ENCODE measurements around the gene JARID2.

JARID2 gene

GRCh38 chr6:15255481-15255880, 9.6 kb downstream of the JARID2 start:
- 0 out of 2 replicates have a peak, but pooled peaks cover 4% of the 10 kb centered on the region for H3K36me3 ChIP-seq (ENCODE audit: low read depth)

GRCh38 chr6:15255909-15256395, 10.1 kb downstream of the JARID2 start:
- DNase-seq (ENCODE audit: low spot score) (no peak), ATAC-seq (ENCODE audit: low read depth) (peak; percentile 43)
- no peak overlapping the region for H3K4me3 ChIP-seq (ENCODE audit: severe bottlenecking)
- 0 out of 2 replicates have a peak, but pooled peaks cover 4% of the 10 kb centered on the region for H3K36me3 ChIP-seq (ENCODE audit: low read depth)
- no peak overlapping the region for H3K27ac ChIP-seq (ENCODE audit: poor library complexity, severe bottlenecking)
- no peak for TF ChIP-seq CTCF (IDR thresholded peaks at IDR 0.05; ENCODE audit: poor library complexity, severe bottlenecking)
- H3K27me3 ChIP-seq (ENCODE audit: insufficient read depth, poor library complexity, severe bottlenecking), result no peaks in the 10 kb centered on the region
- no peaks in the 10 kb centered on the region for H3K9me3 ChIP-seq (ENCODE audit: severe bottlenecking)
- peaks cover 11% of the 10 kb centered on the region for H3K4me1 ChIP-seq (ENCODE audit: insufficient read depth, poor library complexity, severe bottlenecking)

More at GRCh38 chr6:15255481-15255880, 9.6 kb downstream of the JARID2 start:
- ATAC-seq (ENCODE audit: low read depth), result no peak; the same call in 2 of the 3 replicates
- H3K4me3 ChIP-seq (ENCODE audit: severe bottlenecking), result no peak overlapping the region
- H3K27ac ChIP-seq (ENCODE audit: poor library complexity, severe bottlenecking), result no peak overlapping the region
- peaks cover 11% of the 10 kb centered on the region for H3K4me1 ChIP-seq (ENCODE audit: insufficient read depth, poor library complexity, severe bottlenecking)
- no peak for DNase-seq (ENCODE audit: low spot score)
- no peak for TF ChIP-seq CTCF (IDR thresholded peaks at IDR 0.05; ENCODE audit: poor library complexity, severe bottlenecking)
- no peaks in the 10 kb centered on the region for H3K9me3 ChIP-seq (ENCODE audit: severe bottlenecking)
- no peaks in the 10 kb centered on the region for H3K27me3 ChIP-seq (ENCODE audit: insufficient read depth, poor library complexity, severe bottlenecking)

GRCh38 chr6:15256538-15257271, 10.8 kb downstream of the JARID2 start:
- Histone ChIP-seq H3K9me3 (ENCODE audit: severe bottlenecking) (no peaks in the 10 kb centered on the region), H3K36me3 (ENCODE audit: low read depth) (0 out of 2 replicates have a peak, but pooled peaks cover 4% of the 10 kb centered on the region), H3K27ac (ENCODE audit: poor library complexity, severe bottlenecking) (no peak overlapping the region), H3K4me1 (ENCODE audit: insufficient read depth, poor library complexity, severe bottlenecking) (peaks cover 11% of the 10 kb centered on the region), H3K27me3 (ENCODE audit: insufficient read depth, poor library complexity, severe bottlenecking) (no peaks in the 10 kb centered on the region), H3K4me3 (ENCODE audit: severe bottlenecking) (no peak overlapping the region)
- DNase-seq (ENCODE audit: low spot score) (no peak), ATAC-seq (ENCODE audit: low read depth) (no peak)
- no peak for TF ChIP-seq CTCF (IDR thresholded peaks at IDR 0.05; ENCODE audit: poor library complexity, severe bottlenecking)

GRCh38 chr6:15257357-15258132, 11.7 kb downstream of the JARID2 start:
- Histone ChIP-seq H3K9me3 (ENCODE audit: severe bottlenecking) (no peaks in the 10 kb centered on the region), H3K27ac (ENCODE audit: poor library complexity, severe bottlenecking) (no peak overlapping the region), H3K36me3 (ENCODE audit: low read depth) (0 out of 2 replicates have a peak, but pooled peaks cover 4% of the 10 kb centered on the region), H3K27me3 (ENCODE audit: insufficient read depth, poor library complexity, severe bottlenecking) (no peaks in the 10 kb centered on the region), H3K4me3 (ENCODE audit: severe bottlenecking) (no peak overlapping the region), H3K4me1 (ENCODE audit: insufficient read depth, poor library complexity, severe bottlenecking) (peaks cover 11% of the 10 kb centered on the region)
- no peak for ATAC-seq (ENCODE audit: low read depth)
- DNase-seq (ENCODE audit: low spot score), result no peak
- no peak for TF ChIP-seq CTCF (IDR thresholded peaks at IDR 0.05; ENCODE audit: poor library complexity, severe bottlenecking)
